SU-DHL-6 (cell line): ENCODE data around the gene LAMA2.

Source experiments
- H2AFZ ChIP-seq: fragments of 200-600 bp; sonication (generic); 2 replicates; pipeline ENCODE4 v1.6.1; 2014; ENCODE audit warnings: low read depth, mild to moderate bottlenecking, moderate library complexity, mixed read lengths, antibody characterized with exemption, low read length; ENCODE audit not compliant: severe bottlenecking
- H3F3A ChIP-seq: fragments of 200-600 bp; shearing (Covaris generic); 2 replicates; pipeline ENCODE4 v1.6.0; 2016; ENCODE audit warnings: antibody characterized with exemption, mild to moderate bottlenecking; ENCODE audit not compliant: insufficient read depth
- H3K27ac ChIP-seq: fragments of 200-600 bp; sonication (generic); 2 replicates; pipeline ENCODE4 v1.5.1; 2016; ENCODE audit warnings: low read depth, mild to moderate bottlenecking, low read length, moderate library complexity, mixed read lengths
- H3K27me3 ChIP-seq: fragments of 200-600 bp; sonication (generic), shearing (Covaris generic); 2 replicates; pipeline ENCODE4 v1.6.0; 2014; ENCODE audit warnings: mild to moderate bottlenecking, low read length
- H3K36me3 ChIP-seq: fragments of 200-600 bp; sonication (generic); 2 replicates; pipeline ENCODE4 v1.6.1; 2014; ENCODE audit warnings: mild to moderate bottlenecking, low read length, mixed read lengths
- H3K4me2 ChIP-seq: fragments of 300-600, 200-600 bp; shearing (Covaris generic), sonication (generic); 2 replicates; pipeline ENCODE4 v1.6.0; 2014; ENCODE audit warnings: low read length, low read depth, mild to moderate bottlenecking; ENCODE audit not compliant: poor library complexity, severe bottlenecking
- H3K4me3 ChIP-seq: fragments of 200-600 bp; sonication (generic); 2 replicates; pipeline ENCODE4 v1.5.1; 2014; ENCODE audit warnings: antibody characterized with exemption, low read length, mild to moderate bottlenecking, mixed read lengths; ENCODE audit not compliant: insufficient read depth, poor library complexity, severe bottlenecking
- H3K79me2 ChIP-seq: fragments of 200-600 bp; sonication (generic); 2 replicates; pipeline ENCODE4 v1.6.1; 2014; ENCODE audit warnings: mild to moderate bottlenecking, low read length, moderate library complexity; ENCODE audit not compliant: insufficient read depth
- H3K9ac ChIP-seq: fragments of 200-600 bp; sonication (generic); 2 replicates; pipeline ENCODE4 v1.7.0; 2014; ENCODE audit warnings: mild to moderate bottlenecking, low read length
- H3K9me2 ChIP-seq: fragments of 200-600 bp; sonication (generic); replicated peaks from 2 replicates; pipeline ENCODE4 v1.6.1; 2014; ENCODE audit warnings: low read length; ENCODE audit not compliant: insufficient read depth
- H3K9me3 ChIP-seq: fragments of 200-600 bp; sonication (generic); 2 replicates; pipeline ENCODE4 v1.6.1; 2014; ENCODE audit warnings: low read length, mixed read lengths; ENCODE audit not compliant: insufficient read depth
- H4K20me1 ChIP-seq: fragments of 200-600 bp; sonication (generic); 2 replicates; pipeline ENCODE4 v1.6.1; 2014; ENCODE audit warnings: low read depth, mild to moderate bottlenecking, antibody characterized with exemption, low read length, moderate library complexity, mixed read lengths
- CTCF ChIP-seq: fragments of 200-600 bp; sonication (generic); IDR thresholded peaks from one replicate; pipeline ENCODE4 v1.5.1; 2017; ENCODE audit warnings: antibody characterized with exemption, mild to moderate bottlenecking, low read length, moderate library complexity; ENCODE audit not compliant: insufficient read depth, poor library complexity, severe bottlenecking
- EZH2phosphoT487 ChIP-seq: fragments of 200-600 bp; sonication (generic), shearing (Covaris generic); conservative IDR thresholded peaks from 2 replicates; pipeline ENCODE4 v1.6.1; 2018; ENCODE audit warnings: mild to moderate bottlenecking, antibody characterized with exemption, low read length, moderate library complexity, mixed read lengths

The LAMA2 gene

DNA sequence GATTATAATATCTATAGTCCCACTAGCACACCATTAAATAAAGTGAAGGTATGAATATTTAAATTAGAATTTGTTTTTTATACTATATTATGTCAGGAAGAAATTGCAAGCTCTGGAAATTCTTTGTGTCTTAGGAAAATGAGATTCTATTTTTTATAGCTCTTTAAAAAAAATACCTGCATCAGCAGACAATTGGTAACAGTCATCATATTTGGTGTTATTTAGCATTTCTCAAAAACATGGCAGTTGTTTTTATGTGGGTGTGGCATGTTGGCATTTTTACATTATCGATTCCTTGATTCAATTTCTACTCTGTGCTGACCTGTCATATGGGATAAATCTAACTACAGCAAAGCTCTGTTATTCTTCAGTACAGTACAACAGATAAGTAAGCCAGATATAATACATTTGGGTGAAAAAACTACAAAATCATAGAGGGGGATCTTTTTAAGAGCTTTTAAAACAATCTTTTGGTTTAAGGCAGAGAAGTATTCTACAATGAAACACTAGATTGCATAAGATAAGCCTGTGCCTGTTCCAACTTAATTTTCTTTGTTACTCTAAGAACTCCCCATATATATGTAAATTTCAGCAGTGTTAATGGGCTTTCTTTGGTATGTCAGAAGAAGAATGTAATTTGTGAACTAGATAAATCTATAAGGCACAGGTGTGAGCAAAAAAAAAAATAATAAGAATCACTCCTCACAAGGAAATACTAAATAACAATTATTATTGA, 71.5 kb downstream of the LAMA2 start:
- H3K4me2 ChIP-seq = no peak overlapping the region
- no peak overlapping the region for H3K9ac ChIP-seq
- no peaks in the 10 kb centered on the region for H3F3A ChIP-seq
- no peak overlapping the region for H2AFZ ChIP-seq
- H3K9me2 ChIP-seq = no peaks in the 10 kb centered on the region
- no peak overlapping the region for H3K4me3 ChIP-seq
- H3K79me2 ChIP-seq = no peaks in the 10 kb centered on the region
- no peaks in the 10 kb centered on the region for H4K20me1 ChIP-seq
- TF ChIP-seq EZH2phosphoT487 = no peak
- TF ChIP-seq CTCF = no peak
- no peaks in the 10 kb centered on the region for H3K36me3 ChIP-seq
- no peaks in the 10 kb centered on the region for H3K9me3 ChIP-seq
- H3K27me3 ChIP-seq = no peaks in the 10 kb centered on the region
- H3K27ac ChIP-seq = no peak overlapping the region

DNA sequence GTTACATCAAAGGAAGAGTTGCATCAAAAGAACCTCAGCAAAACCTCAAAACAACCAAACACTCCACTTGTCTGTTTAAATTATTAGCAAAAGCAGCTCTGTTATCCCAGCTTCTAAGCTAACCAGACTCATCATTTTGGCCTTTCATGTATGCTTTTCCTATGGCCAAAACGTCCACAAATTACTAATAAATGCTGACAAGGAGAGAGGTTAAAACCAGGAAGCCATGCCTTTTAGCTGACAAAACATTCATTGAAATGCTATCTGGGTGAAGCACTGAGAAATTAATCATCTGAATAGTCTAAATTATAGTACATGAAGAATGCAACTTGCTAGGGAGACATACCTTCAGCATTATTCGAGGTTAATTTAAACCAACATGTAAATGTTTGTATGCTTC, 80.6 kb downstream of the LAMA2 start:
- Histone ChIP-seq H3K9ac (no peak overlapping the region), H3K79me2 (no peaks in the 10 kb centered on the region), H3K9me2 (no peaks in the 10 kb centered on the region), H3K27me3 (no peaks in the 10 kb centered on the region), H3K27ac (no peak overlapping the region), H3K4me3 (no peak overlapping the region), H3K36me3 (no peaks in the 10 kb centered on the region), H3F3A (no peaks in the 10 kb centered on the region), H3K9me3 (no peaks in the 10 kb centered on the region), H3K4me2 (no peak overlapping the region), H4K20me1 (no peaks in the 10 kb centered on the region), H2AFZ (no peak overlapping the region)
- TF ChIP-seq EZH2phosphoT487 (no peak), CTCF (no peak)

GRCh38 chr6:128964233-128964755, 81.4 kb downstream of the LAMA2 start:
- no peaks in the 10 kb centered on the region for H4K20me1 ChIP-seq
- no peaks in the 10 kb centered on the region for H3K9me2 ChIP-seq
- H3K9me3 ChIP-seq = no peaks in the 10 kb centered on the region
- H3K36me3 ChIP-seq = no peaks in the 10 kb centered on the region
- no peak for TF ChIP-seq EZH2phosphoT487
- TF ChIP-seq CTCF = no peak
- H3K27me3 ChIP-seq = no peaks in the 10 kb centered on the region
- H3K79me2 ChIP-seq = no peaks in the 10 kb centered on the region
- no peak overlapping the region for H3K27ac ChIP-seq
- no peak overlapping the region for H3K4me2 ChIP-seq
- no peaks in the 10 kb centered on the region for H3F3A ChIP-seq
- no peak overlapping the region for H3K9ac ChIP-seq
- H2AFZ ChIP-seq = no peak overlapping the region
- no peak overlapping the region for H3K4me3 ChIP-seq
